GM23338 (cell line): ENCODE results near the gene CDH23. TPM values are rescaled to one million over a fixed set of nuclear protein-coding genes. Genes with fewer than 3 reads are reported as not detected.

Source experiments
- ATAC-seq: fragments of 200-7000 bp; cut with Tn5 transposase; 3 replicates; pipeline ENCODE4 v1.9.1; 2020
- DNase-seq: peaks from one replicate; pipeline ENCODE4 v3.0.0-alpha.2; 2015; ENCODE audit warnings: low spot score
- H2AFZ ChIP-seq: fragments of 200-600 bp; sonication (generic); 2 replicates; pipeline ENCODE4 v1.8.0; 2016; ENCODE audit warnings: antibody characterized with exemption, mild to moderate bottlenecking, moderate library complexity
- H3F3A ChIP-seq: fragments of 200-600 bp; sonication (generic); replicated peaks from 2 replicates; pipeline ENCODE4 v1.8.0; 2017; ENCODE audit warnings: antibody characterized with exemption, mixed run types, low read depth
- H3K27ac ChIP-seq: fragments of 200-600 bp; sonication (generic); 2 replicates; pipeline ENCODE4 v1.6.1; 2016; ENCODE audit warnings: low read depth
- H3K27me3 ChIP-seq: fragments of 200-600 bp; sonication (generic); 2 replicates; pipeline ENCODE4 v1.8.0; 2016; ENCODE audit warnings: mild to moderate bottlenecking, mixed run types, moderate library complexity; ENCODE audit not compliant: insufficient read depth
- H3K36me3 ChIP-seq: fragments of 200-600 bp; sonication (generic); 2 replicates; pipeline ENCODE4 v1.8.0; 2016; ENCODE audit warnings: mild to moderate bottlenecking; ENCODE audit not compliant: insufficient read depth
- H3K4me1 ChIP-seq: fragments of 200-600 bp; sonication (generic); 2 replicates; pipeline ENCODE4 v1.8.0; 2016; ENCODE audit warnings: mild to moderate bottlenecking, moderate library complexity; ENCODE audit not compliant: insufficient read depth
- H3K4me2 ChIP-seq: fragments of 200-600 bp; sonication (generic); 2 replicates; pipeline ENCODE4 v1.7.1; 2017; ENCODE audit warnings: mixed run types
- H3K4me3 ChIP-seq: fragments of 200-600 bp; sonication (generic); 2 replicates; pipeline ENCODE4 v1.6.1; 2016; ENCODE audit warnings: mixed run types
- H3K79me2 ChIP-seq: fragments of 200-600 bp; sonication (generic); replicated peaks from 2 replicates; pipeline ENCODE4 v1.8.0; 2017; ENCODE audit warnings: mild to moderate bottlenecking; ENCODE audit not compliant: insufficient read depth
- H3K9me2 ChIP-seq: fragments of 200-600 bp; sonication (generic); 2 replicates; pipeline ENCODE4 v1.8.0; 2017; ENCODE audit not compliant: insufficient read depth
- H4K20me1 ChIP-seq: fragments of 200-600 bp; sonication (generic); replicated peaks from 2 replicates; pipeline ENCODE4 v1.8.0; 2017; ENCODE audit warnings: mild to moderate bottlenecking; ENCODE audit not compliant: insufficient read depth
- H3K27ac Mint-ChIP-seq: 2 replicates; pipeline ENCODE4 v1.8.0; 2020; ENCODE audit warnings: inconsistent platforms, mild to moderate bottlenecking, moderate library complexity, mixed read lengths
- H3K27me3 Mint-ChIP-seq: 3 replicates; pipeline ENCODE4 v1.8.0; 2022; ENCODE audit warnings: low read depth, mild to moderate bottlenecking, moderate library complexity, mixed read lengths, inconsistent platforms; ENCODE audit not compliant: insufficient read depth, poor library complexity
- H3K36me3 Mint-ChIP-seq: 3 replicates; pipeline ENCODE4 v1.8.0; 2021; ENCODE audit warnings: low read depth, mild to moderate bottlenecking, inconsistent platforms, moderate library complexity, mixed read lengths
- H3K4me1 Mint-ChIP-seq: 3 replicates; pipeline ENCODE4 v1.8.0; 2020; ENCODE audit warnings: mild to moderate bottlenecking, inconsistent platforms, mixed read lengths
- H3K4me3 Mint-ChIP-seq: 3 replicates; pipeline ENCODE4 v1.8.0; 2021; ENCODE audit warnings: moderate library complexity, mild to moderate bottlenecking, inconsistent platforms, mixed read lengths
- H3K9me3 Mint-ChIP-seq: 3 replicates; pipeline ENCODE4 v1.8.0; 2020; ENCODE audit warnings: moderate library complexity, mild to moderate bottlenecking, inconsistent platforms, mixed read lengths
- EZH2 ChIP-seq: fragments of 200-600 bp; sonication (generic); IDR thresholded peaks from one replicate; pipeline ENCODE4 v1.8.0; 2017; ENCODE audit warnings: antibody characterized with exemption, mild to moderate bottlenecking, low read depth; ENCODE audit not compliant: unreplicated experiment
- EZH2phosphoT487 ChIP-seq: fragments of 200-600 bp; sonication (generic); IDR thresholded peaks from one replicate; pipeline ENCODE4 v1.8.1; 2018; ENCODE audit warnings: antibody characterized with exemption; ENCODE audit not compliant: unreplicated experiment
- JUNB ChIP-seq: IDR thresholded peaks from one replicate; pipeline ENCODE4 v1.6.1; 2016; ENCODE audit warnings: antibody characterized with exemption; ENCODE audit not compliant: unreplicated experiment
- NANOG ChIP-seq: IDR thresholded peaks from 2 replicates; pipeline ENCODE4 v1.6.1; 2016; ENCODE audit warnings: antibody characterized with exemption, borderline replicate concordance
- POLR2AphosphoS5 ChIP-seq: IDR thresholded peaks from 2 replicates; pipeline ENCODE4 v1.6.1; 2016; ENCODE audit warnings: antibody characterized with exemption, low read depth
- STAT1 ChIP-seq: IDR thresholded peaks from one replicate; pipeline ENCODE4 v1.6.1; 2016; ENCODE audit warnings: antibody characterized with exemption; ENCODE audit not compliant: unreplicated experiment
- ZNF114 ChIP-seq: fragments of 250-450 bp; sonication (Bioruptor Pico); IDR thresholded peaks from 2 replicates; pipeline ENCODE4 v1.5.0; 2020; ENCODE audit warnings: mild to moderate bottlenecking, moderate library complexity
- polyA plus RNA-seq: library from polyadenylated mRNA; unstranded; fragments of >200 nt; fragmentation: Nextera tagmentation; extraction: Ambion mirVana; gene quantifications from 2 replicates; pipeline ENCODE4 v1.2.1, GENCODE V29; 2016
- total RNA-seq: library from RNA; depleted of rRNA; stranded (reverse); fragments of >200 nt; shearing (Covaris generic); gene quantifications from 2 replicates; pipeline ENCODE4 v1.2.3, GENCODE V29; 2014
- TF ChIP-seq, protein P1 (sequence below), 2 experiments: fragments of 200-600 bp in 1 of 2; sonication (generic) in 1 of 2; conservative IDR thresholded peaks; 2 replicates each; pipeline versions ENCODE4 v1.5.1 to v1.6.1; 2016 to 2017; ENCODE audit warnings: antibody characterized with exemption in 2 of 2, low read depth in 2 of 2, mild to moderate bottlenecking in 2 of 2, moderate library complexity in 1 of 2
- TF ChIP-seq, protein P2 (sequence below): IDR thresholded peaks from one replicate; pipeline ENCODE4 v1.6.1; 2018; ENCODE audit warnings: antibody characterized with exemption; ENCODE audit not compliant: unreplicated experiment
- TF ChIP-seq, protein P3 (sequence below): IDR thresholded peaks from 2 replicates; pipeline ENCODE4 v1.6.1; 2016; ENCODE audit warnings: antibody characterized with exemption

Gene CDH23
- total and polyA plus RNA-seq, 2 experiments from 2014 or later: 0.95 to 4.3 TPM

DNA sequence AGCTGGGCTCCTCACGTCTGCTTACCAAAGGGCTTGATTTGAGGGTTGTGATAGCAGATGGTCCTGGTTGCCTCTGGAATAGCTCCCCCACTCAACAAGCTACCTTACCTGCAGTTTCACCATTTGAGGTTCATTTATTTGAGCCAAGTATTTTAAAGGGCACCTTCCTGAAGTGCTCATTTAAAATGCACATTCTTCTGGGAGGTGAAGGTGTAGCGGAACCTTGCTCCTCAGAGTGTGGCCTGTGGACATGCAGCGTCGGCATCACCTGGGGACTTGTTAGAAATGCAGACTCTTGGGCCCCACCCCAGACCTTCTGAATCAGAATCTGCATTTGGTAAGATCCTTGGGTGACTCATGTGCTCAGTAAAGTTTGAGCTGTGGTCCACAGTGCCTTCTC lies 2.3 kb downstream of the CDH23 start (continued):
- TF ChIP-seq, protein P1, sequence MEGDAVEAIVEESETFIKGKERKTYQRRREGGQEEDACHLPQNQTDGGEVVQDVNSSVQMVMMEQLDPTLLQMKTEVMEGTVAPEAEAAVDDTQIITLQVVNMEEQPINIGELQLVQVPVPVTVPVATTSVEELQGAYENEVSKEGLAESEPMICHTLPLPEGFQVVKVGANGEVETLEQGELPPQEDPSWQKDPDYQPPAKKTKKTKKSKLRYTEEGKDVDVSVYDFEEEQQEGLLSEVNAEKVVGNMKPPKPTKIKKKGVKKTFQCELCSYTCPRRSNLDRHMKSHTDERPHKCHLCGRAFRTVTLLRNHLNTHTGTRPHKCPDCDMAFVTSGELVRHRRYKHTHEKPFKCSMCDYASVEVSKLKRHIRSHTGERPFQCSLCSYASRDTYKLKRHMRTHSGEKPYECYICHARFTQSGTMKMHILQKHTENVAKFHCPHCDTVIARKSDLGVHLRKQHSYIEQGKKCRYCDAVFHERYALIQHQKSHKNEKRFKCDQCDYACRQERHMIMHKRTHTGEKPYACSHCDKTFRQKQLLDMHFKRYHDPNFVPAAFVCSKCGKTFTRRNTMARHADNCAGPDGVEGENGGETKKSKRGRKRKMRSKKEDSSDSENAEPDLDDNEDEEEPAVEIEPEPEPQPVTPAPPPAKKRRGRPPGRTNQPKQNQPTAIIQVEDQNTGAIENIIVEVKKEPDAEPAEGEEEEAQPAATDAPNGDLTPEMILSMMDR (conservative IDR thresholded peaks at IDR 0.05; ENCODE audit: low read depth in 2 of 2): no peak
- TF ChIP-seq, protein P2, sequence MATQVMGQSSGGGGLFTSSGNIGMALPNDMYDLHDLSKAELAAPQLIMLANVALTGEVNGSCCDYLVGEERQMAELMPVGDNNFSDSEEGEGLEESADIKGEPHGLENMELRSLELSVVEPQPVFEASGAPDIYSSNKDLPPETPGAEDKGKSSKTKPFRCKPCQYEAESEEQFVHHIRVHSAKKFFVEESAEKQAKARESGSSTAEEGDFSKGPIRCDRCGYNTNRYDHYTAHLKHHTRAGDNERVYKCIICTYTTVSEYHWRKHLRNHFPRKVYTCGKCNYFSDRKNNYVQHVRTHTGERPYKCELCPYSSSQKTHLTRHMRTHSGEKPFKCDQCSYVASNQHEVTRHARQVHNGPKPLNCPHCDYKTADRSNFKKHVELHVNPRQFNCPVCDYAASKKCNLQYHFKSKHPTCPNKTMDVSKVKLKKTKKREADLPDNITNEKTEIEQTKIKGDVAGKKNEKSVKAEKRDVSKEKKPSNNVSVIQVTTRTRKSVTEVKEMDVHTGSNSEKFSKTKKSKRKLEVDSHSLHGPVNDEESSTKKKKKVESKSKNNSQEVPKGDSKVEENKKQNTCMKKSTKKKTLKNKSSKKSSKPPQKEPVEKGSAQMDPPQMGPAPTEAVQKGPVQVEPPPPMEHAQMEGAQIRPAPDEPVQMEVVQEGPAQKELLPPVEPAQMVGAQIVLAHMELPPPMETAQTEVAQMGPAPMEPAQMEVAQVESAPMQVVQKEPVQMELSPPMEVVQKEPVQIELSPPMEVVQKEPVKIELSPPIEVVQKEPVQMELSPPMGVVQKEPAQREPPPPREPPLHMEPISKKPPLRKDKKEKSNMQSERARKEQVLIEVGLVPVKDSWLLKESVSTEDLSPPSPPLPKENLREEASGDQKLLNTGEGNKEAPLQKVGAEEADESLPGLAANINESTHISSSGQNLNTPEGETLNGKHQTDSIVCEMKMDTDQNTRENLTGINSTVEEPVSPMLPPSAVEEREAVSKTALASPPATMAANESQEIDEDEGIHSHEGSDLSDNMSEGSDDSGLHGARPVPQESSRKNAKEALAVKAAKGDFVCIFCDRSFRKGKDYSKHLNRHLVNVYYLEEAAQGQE: no peak
- TF ChIP-seq POLR2AphosphoS5 (no peak), ZNF114 (no peak)

DNA sequence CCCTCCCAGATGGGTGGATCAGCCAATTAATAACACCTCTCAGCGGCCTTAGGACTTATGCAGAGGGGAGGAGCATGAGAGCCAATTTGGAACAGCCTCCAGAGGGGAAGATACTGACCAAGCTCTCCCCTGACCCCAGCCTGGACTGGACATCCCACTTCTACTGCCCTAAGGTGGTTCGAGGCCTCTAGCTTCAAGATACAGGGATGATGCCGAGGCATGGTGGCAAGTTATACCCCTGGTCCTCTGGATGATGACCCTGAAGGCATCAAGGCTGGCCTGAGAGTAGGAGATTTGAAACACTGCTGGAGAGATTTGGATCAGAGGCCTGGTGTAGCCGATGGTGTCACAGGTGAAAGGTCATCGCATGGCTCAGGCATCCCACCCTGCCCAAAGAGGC lies 3.2 kb downstream of the CDH23 start:
- H3K36me3 ChIP-seq: no peaks in the 10 kb centered on the region
- Mint-ChIP-seq H3K27me3 (peaks cover 37% of the 10 kb centered on the region), H3K4me3 (no peak overlapping the region), H3K27ac (no peak overlapping the region), H3K4me1 (peaks cover 18% of the 10 kb centered on the region), H3K36me3 (no peaks in the 10 kb centered on the region), H3K9me3 (no peaks in the 10 kb centered on the region)
- H3K79me2 ChIP-seq: no peaks in the 10 kb centered on the region
- no peak overlapping the region for H3K4me2 ChIP-seq
- peaks cover 21% of the 10 kb centered on the region for H3K4me1 ChIP-seq
- DNase-seq (no peak), ATAC-seq (no peak)
- H3K27ac ChIP-seq: no peak overlapping the region
- H3K9me2 ChIP-seq: no peaks in the 10 kb centered on the region
- H3K27me3 ChIP-seq: peaks cover 47% of the 10 kb centered on the region
- H3F3A ChIP-seq: 0 out of 2 replicates have a peak, but pooled peaks cover 3% of the 10 kb centered on the region
- no peak overlapping the region for H2AFZ ChIP-seq
- H4K20me1 ChIP-seq: 0 out of 2 replicates have a peak, but pooled peaks cover 5% of the 10 kb centered on the region
- no peak overlapping the region for H3K4me3 ChIP-seq
- TF ChIP-seq EZH2phosphoT487 (no peak), STAT1 (no peak), POLR2AphosphoS5 (no peak), JUNB (no peak), ZNF114 (no peak), EZH2 (no peak), NANOG (no peak)
- TF ChIP-seq, protein P1 (conservative IDR thresholded peaks at IDR 0.05; ENCODE audit: low read depth in 2 of 2): no peak
- TF ChIP-seq, protein P3, sequence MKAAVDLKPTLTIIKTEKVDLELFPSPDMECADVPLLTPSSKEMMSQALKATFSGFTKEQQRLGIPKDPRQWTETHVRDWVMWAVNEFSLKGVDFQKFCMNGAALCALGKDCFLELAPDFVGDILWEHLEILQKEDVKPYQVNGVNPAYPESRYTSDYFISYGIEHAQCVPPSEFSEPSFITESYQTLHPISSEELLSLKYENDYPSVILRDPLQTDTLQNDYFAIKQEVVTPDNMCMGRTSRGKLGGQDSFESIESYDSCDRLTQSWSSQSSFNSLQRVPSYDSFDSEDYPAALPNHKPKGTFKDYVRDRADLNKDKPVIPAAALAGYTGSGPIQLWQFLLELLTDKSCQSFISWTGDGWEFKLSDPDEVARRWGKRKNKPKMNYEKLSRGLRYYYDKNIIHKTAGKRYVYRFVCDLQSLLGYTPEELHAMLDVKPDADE: no peak
